WERI-Rb-1 (cell line): Measurements from ENCODE around the gene ZNF785.
A peak's percentile ranks its signal among the peaks of the same experiment; 100 is the strongest.

Source experiments
- DNase-seq: peaks from one replicate; pipeline ENCODE4 v3.0.0-alpha.2; 2020
- H3K27ac ChIP-seq: fragments of 250-450 bp; sonication (Bioruptor Pico); 2 replicates; pipeline ENCODE4 v1.5.1; 2020; ENCODE audit warnings: mild to moderate bottlenecking, moderate library complexity
- H3K27me3 ChIP-seq: fragments of 250-450 bp; sonication (Bioruptor Pico); 2 replicates; pipeline ENCODE4 v1.5.1; 2021; ENCODE audit warnings: mild to moderate bottlenecking, low read depth, moderate library complexity; ENCODE audit not compliant: insufficient read depth, severe bottlenecking
- H3K36me3 ChIP-seq: fragments of 250-450 bp; sonication (Bioruptor Pico); 2 replicates; pipeline ENCODE4 v1.5.1; 2020; ENCODE audit warnings: mild to moderate bottlenecking, moderate library complexity
- H3K4me3 ChIP-seq: 2 replicates; pipeline ENCODE4 v1.5.1; 2011; ENCODE audit warnings: low read depth, mild to moderate bottlenecking, control low read depth, low read length
- H3K9me3 ChIP-seq: fragments of 250-450 bp; sonication (Bioruptor Pico); 2 replicates; pipeline ENCODE4 v1.5.1; 2021; ENCODE audit warnings: mild to moderate bottlenecking, moderate library complexity; ENCODE audit not compliant: severe bottlenecking
- CTCF ChIP-seq: IDR thresholded peaks from 2 replicates; pipeline ENCODE4 v1.5.1; 2011; ENCODE audit warnings: low read depth, mild to moderate bottlenecking, control low read depth, inconsistent platforms, low read length

Gene ZNF785

DNA sequence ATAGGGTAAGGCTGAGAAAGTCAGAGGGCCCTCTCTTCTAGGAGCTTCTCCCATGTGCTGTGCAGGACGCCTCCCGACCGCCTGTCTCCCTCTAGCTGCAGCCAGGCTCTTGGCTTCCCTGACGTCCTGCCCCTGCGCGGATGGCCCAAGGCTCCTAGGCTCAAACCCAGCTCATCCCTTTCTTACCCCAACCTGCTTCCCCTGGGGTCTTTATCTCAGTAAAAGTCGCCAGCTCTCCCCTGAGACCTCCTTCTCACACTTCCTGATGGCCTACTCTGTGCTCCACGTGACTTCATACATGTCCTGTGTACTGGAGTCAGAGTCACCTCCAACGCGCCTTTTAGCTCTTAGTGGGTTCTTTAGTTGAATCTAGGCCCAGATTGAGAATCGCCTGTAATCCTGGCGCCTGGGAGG, 49.7 kb downstream of the ZNF785 start:
- Histone ChIP-seq H3K9me3 (no peaks in the 10 kb centered on the region), H3K4me3 (peak overlapping the region; percentile 86), H3K36me3 (peaks cover 16% of the 10 kb centered on the region), H3K27ac (peak overlapping the region; percentile 93), H3K27me3 (no peaks in the 10 kb centered on the region)
- peak; percentile 82 for TF ChIP-seq CTCF
- DNase-seq, result peak; percentile 80

DNA sequence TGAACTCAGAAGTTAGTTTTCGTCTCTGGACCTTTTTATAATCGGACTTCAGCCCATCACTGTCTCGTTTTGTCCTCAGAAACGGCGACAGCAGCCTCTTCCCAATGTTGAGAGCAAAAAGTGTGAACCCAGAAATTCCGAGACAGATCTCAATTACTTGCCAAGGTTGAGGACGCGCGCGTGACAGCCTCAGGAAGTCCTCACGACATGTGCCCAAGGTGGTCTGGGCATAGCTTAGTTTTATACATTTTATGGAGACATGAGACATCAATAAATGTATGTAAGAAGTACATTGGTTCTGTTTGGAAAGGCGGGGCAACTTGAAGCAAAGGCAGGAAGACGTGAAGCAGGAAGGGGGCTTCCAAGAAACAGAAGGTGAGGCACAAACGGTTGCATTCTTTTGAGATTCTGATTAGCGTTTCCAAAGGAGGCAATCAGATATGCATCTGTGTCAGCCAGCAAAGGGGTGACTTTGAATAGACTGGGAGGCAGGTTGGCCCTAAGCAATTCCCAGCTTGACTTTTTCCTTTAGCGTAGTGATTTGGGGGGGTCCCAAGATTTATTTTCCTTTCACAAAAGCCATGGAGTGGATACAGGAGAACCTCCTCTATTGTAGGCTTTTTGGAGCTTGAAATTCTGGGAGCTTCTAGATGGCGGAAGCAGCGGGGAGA, 50.3 kb downstream of the ZNF785 start:
- Histone ChIP-seq H3K36me3 (peaks cover 19% of the 10 kb centered on the region), H3K4me3 (peak overlapping the region; percentile 86), H3K27ac (peak overlapping the region; percentile 93), H3K9me3 (no peaks in the 10 kb centered on the region), H3K27me3 (no peaks in the 10 kb centered on the region)
- no peak for DNase-seq
- no peak for TF ChIP-seq CTCF

DNA sequence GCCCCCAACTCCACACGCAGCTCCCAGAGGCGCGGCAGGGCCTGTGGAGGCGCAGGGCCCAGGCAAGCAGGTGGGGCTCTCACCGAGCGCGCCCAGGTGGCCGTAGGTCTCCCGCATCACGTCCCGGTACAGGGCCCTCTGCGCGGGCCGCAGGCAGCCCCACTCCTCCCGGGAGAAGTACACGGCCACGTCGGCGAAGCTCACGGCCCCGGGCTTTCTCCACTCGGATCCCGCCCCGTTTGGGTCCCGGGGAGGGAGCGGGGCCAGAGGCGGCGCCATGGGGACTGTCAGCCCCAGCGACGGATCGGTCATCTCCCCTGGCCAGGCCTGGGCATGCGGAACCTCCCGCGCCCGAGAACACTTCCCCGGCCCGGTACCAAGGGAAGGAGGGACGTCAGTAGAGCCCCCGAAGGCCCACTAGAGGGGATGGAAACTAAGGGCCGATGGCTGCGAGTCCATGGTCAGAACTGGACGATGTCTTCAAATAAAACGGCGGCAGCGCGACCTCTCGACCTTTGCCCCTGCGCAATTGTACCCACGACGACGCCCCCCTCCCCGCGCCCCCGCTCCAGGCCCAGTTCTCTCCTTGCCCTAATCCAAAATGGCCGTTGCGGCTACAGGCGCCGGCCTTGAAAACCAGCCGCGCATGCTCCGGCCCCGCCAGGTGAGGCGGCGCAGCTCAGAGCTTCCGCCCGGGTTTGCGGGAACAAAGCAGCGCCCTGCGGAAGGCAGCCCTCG, 51.0 kb downstream of the ZNF785 start, which contains the start of gene ZNF747:
Gene ZNF747 (minus strand): TSS at position 491 of the 738 bp plus-strand sequence. CDS start 179 bp downstream, at position 312.
- Histone ChIP-seq H3K36me3 (peaks cover 19% of the 10 kb centered on the region), H3K27me3 (no peaks in the 10 kb centered on the region), H3K27ac (peak within 1 kb of the TSS; percentile 93), H3K9me3 (no peaks in the 10 kb centered on the region), H3K4me3 (peak within 1 kb of the TSS; percentile 86)
- TF ChIP-seq CTCF, result no peak
- DNase-seq, result peak; percentile 93

GRCh38 chr16:30533748-30534367, 51.6 kb downstream of the ZNF785 start:
- Histone ChIP-seq H3K9me3 (no peaks in the 10 kb centered on the region), H3K27me3 (no peaks in the 10 kb centered on the region), H3K27ac (peak overlapping the region; percentile 93), H3K4me3 (peak overlapping the region; percentile 86), H3K36me3 (peaks cover 19% of the 10 kb centered on the region)
- DNase-seq, result no peak
- TF ChIP-seq CTCF, result no peak

- H3K27ac ChIP-seq, result no peak overlapping the region
- no peaks in the 10 kb centered on the region for H3K9me3 ChIP-seq
- peaks cover 19% of the 10 kb centered on the region for H3K36me3 ChIP-seq
- no peak for TF ChIP-seq CTCF
- H3K27me3 ChIP-seq, result no peaks in the 10 kb centered on the region
- no peak overlapping the region for H3K4me3 ChIP-seq
- DNase-seq, result no peak
Observed at GRCh38 chr16:30533146-30533522, 52.4 kb downstream of the ZNF785 start.
